Activated naive CD4-positive, alpha-beta T cell treated with anti-CD3 and anti-CD28 coated beads, Interleukin-2, amount 50 U/mL, for 24 hours (primary cell): Measurements from ENCODE around the gene UNC13B.

Source experiments
- H3K27ac Mint-ChIP-seq: one replicate; pipeline ENCODE4 v1.8.0; 2021; ENCODE audit warnings: mild to moderate bottlenecking, mixed read lengths
- H3K27me3 Mint-ChIP-seq: one replicate; pipeline ENCODE4 v1.8.0; 2021; ENCODE audit warnings: mixed read lengths
- H3K36me3 Mint-ChIP-seq: one replicate; pipeline ENCODE4 v1.8.0; 2021; ENCODE audit warnings: mixed read lengths
- H3K4me1 Mint-ChIP-seq: one replicate; pipeline ENCODE4 v1.8.0; 2021; ENCODE audit warnings: mixed read lengths
- H3K4me3 Mint-ChIP-seq: one replicate; pipeline ENCODE4 v1.8.0; 2021; ENCODE audit warnings: mild to moderate bottlenecking, mixed read lengths
- H3K9me3 Mint-ChIP-seq: one replicate; pipeline ENCODE4 v1.8.0; 2021; ENCODE audit warnings: mixed read lengths

Gene UNC13B

DNA sequence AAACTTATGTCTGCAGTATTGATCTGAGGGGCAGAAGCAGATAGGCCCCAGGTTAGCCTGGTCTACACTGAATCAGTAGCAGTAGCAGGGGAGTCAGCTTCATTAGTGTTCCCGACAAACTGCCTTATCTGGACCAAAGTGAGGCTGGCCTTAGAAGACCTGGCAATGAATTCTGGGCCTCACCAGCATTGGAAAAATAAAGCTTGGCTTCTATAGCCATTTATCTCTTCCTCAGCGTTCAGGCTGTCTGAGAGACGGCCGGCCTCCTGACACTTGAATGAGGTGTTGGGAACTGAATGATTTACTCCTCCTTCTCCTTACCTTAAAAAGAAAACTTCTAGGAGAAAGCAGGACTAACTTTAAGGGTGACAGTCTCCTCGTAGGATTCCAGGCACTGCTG lies 186.3 kb downstream of the UNC13B start:
- H3K9me3 Mint-ChIP-seq, result no peaks in the 10 kb centered on the region
- no peaks in the 10 kb centered on the region for H3K4me1 Mint-ChIP-seq
- no peaks in the 10 kb centered on the region for H3K36me3 Mint-ChIP-seq
- H3K27me3 Mint-ChIP-seq, result no peaks in the 10 kb centered on the region
- no peak overlapping the region for H3K27ac Mint-ChIP-seq
- no peak overlapping the region for H3K4me3 Mint-ChIP-seq

GRCh38 chr9:35349287-35349990 lies 187.6 kb downstream of the UNC13B start:
- Mint-ChIP-seq H3K9me3 (no peaks in the 10 kb centered on the region), H3K27me3 (no peaks in the 10 kb centered on the region), H3K4me3 (no peak overlapping the region), H3K27ac (no peak overlapping the region), H3K4me1 (no peaks in the 10 kb centered on the region), H3K36me3 (no peaks in the 10 kb centered on the region)

DNA sequence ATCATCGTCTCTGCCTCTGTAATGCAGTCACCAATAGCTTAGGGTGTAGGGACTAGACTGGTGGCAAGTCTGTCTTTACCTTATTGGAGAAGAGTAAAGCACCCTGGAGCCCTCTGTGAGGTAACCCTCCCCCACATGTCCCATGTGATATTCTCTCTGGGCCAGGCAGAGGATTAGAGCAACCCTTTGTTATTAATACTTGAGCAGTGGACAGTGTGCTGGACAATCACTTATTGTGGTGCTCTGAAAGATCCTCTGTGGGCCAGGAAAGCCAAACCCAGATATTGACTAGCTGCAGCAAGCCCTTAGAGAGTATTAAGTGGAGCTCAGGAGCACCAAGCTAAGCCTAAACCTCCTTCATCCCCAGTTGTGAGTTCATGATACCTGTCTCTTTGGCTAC lies 188.4 kb downstream of the UNC13B start:
- H3K36me3 Mint-ChIP-seq, result no peaks in the 10 kb centered on the region
- H3K4me1 Mint-ChIP-seq, result no peaks in the 10 kb centered on the region
- H3K27me3 Mint-ChIP-seq, result no peaks in the 10 kb centered on the region
- no peaks in the 10 kb centered on the region for H3K9me3 Mint-ChIP-seq
- no peak overlapping the region for H3K27ac Mint-ChIP-seq
- H3K4me3 Mint-ChIP-seq, result no peak overlapping the region

DNA sequence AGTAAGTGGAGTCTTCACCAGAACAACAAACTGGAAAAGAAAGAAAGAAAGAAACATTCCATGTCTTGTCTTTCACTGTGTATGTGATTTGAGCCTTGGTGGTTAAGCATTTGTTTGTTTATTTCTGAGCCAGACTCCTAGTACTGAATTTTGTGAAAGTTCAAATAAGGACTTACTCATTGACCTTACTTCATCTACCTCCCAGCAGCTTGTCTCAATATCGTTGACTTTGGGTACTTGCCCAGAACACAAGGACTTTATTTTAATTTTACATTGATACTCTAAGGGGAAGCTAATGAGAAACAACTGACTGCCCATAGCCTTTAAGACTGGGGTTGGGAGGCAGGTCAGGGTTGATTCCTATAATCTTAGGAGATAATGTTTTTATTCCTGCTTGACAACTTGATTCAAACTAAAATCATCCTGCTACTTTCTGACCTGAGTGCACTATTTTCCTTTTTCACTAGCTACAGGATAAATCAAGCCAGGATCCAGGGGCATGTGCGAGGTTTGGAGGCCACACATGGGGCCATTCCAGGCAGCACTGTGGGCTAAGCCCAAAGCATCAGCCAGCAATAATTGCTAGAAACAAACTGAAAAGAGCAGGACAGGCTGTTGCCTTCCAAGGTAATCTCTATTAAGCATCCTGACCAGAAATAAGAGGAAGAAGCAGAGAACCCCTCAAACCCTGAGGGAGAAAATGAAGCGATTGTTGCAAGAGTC lies 189.2 kb downstream of the UNC13B start:
- Mint-ChIP-seq H3K9me3 (no peaks in the 10 kb centered on the region), H3K36me3 (no peaks in the 10 kb centered on the region), H3K4me3 (no peak overlapping the region), H3K27ac (no peak overlapping the region), H3K27me3 (no peaks in the 10 kb centered on the region), H3K4me1 (no peaks in the 10 kb centered on the region)

DNA sequence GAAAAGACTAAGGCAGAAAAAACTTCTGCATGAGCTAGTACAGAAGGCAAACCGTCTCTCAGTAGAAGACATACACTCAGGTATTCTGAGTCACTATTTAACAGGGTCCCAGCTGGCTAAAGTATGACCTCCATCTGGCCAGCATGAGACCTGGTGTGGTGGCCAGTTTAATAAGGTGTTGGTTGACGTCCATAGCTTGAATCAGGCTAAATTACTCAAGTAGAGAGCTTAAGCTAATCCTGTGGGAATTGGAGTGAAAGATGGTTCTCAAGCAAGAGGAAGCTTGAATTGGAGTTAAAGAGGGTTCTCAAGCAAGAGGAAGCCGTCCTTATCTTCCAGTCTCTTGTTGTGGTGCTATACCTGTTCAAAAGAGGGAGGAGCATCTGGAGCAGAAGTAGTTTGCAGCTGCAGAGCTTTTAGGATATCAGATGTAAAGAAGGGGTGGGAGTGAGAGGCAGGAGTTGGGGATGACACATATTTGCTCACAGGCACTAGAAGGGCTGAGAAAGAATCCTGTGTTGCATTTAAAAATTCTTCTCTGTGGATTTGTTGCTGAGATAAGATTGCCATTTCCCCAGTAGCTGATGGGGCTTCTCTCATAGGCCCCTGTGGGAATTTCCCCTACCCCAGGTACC lies 192.0 kb downstream of the UNC13B start:
- Mint-ChIP-seq H3K4me1 (no peaks in the 10 kb centered on the region), H3K36me3 (no peaks in the 10 kb centered on the region), H3K27me3 (no peaks in the 10 kb centered on the region), H3K4me3 (no peak overlapping the region), H3K9me3 (no peaks in the 10 kb centered on the region), H3K27ac (no peak overlapping the region)

DNA sequence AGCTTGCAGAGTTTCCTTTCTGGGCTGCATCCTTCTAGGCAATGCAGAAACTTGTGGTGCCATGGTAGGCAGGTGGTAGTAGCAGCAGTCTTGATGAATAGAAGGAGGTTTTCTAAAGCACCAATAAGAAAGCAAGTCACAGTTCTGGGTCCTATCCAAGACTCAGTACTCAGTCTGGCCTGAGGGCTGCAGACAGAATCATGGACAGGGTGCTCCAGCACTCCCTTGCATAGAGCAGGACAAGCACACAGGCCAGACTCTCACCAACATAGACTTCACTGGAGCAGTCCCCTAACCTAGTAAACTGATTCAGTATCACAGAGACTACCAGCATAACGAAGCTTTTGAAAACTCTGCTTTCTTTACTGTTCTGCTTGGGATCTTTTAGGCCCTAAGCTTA lies 194.1 kb downstream of the UNC13B start:
- Mint-ChIP-seq H3K4me3 (no peak overlapping the region), H3K9me3 (no peaks in the 10 kb centered on the region), H3K27ac (no peak overlapping the region), H3K36me3 (no peaks in the 10 kb centered on the region), H3K4me1 (no peaks in the 10 kb centered on the region), H3K27me3 (no peaks in the 10 kb centered on the region)

GRCh38 chr9:35357116-35357515 lies 195.3 kb downstream of the UNC13B start:
- H3K27me3 Mint-ChIP-seq, result no peaks in the 10 kb centered on the region
- H3K36me3 Mint-ChIP-seq, result no peaks in the 10 kb centered on the region
- no peak overlapping the region for H3K4me3 Mint-ChIP-seq
- H3K9me3 Mint-ChIP-seq, result no peaks in the 10 kb centered on the region
- H3K27ac Mint-ChIP-seq, result no peak overlapping the region
- no peaks in the 10 kb centered on the region for H3K4me1 Mint-ChIP-seq

DNA sequence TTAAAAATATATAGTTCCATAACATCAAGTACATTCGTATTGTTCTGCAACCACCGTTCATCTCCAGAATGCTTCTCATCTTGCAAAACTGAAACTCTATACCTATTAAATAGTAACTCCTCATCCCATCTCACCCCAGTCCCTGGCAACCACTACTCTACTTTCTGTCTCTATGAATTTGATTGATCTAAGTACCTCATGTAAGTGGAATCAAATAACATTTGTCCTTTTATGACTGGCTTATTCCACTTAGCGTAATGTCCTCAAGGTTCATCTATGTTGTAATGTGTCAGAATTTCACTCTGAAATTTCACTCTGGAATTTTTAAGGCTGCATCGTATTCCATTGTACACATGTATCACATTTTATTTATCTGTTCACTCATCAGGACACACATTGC lies 196.0 kb downstream of the UNC13B start:
- H3K36me3 Mint-ChIP-seq, result no peaks in the 10 kb centered on the region
- no peaks in the 10 kb centered on the region for H3K4me1 Mint-ChIP-seq
- H3K27ac Mint-ChIP-seq, result no peak overlapping the region
- H3K4me3 Mint-ChIP-seq, result no peak overlapping the region
- H3K27me3 Mint-ChIP-seq, result no peaks in the 10 kb centered on the region
- no peaks in the 10 kb centered on the region for H3K9me3 Mint-ChIP-seq

- peaks cover 4% of the 10 kb centered on the region for H3K4me1 Mint-ChIP-seq
- no peak overlapping the region for H3K27ac Mint-ChIP-seq
- no peaks in the 10 kb centered on the region for H3K36me3 Mint-ChIP-seq
- H3K4me3 Mint-ChIP-seq, result no peak overlapping the region
- no peaks in the 10 kb centered on the region for H3K27me3 Mint-ChIP-seq
- no peaks in the 10 kb centered on the region for H3K9me3 Mint-ChIP-seq
These were observed 203.2 kb downstream of the UNC13B start for GRCh38 chr9:35364817-35365585.

DNA sequence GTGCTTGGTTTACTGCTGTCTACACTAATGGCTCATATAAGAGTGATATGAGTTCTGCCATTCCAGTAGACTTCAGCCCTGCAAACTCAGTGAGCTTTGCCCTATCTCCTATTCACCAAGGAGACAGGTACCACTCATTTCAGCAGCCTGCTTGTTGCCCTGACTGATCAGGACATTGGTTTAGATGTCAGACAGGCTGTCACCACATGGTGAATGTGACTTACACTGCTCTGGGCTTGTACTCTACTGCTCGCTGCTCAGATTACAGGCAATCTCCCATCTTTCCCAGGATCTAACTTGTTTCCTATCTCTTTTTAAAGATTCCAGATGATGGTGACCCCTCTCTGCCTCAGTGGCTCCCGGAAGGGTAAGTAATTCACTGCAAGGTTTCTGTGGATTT lies 204.8 kb downstream of the UNC13B start:
- Mint-ChIP-seq H3K4me1 (peaks cover 4% of the 10 kb centered on the region), H3K9me3 (no peaks in the 10 kb centered on the region), H3K27ac (no peak overlapping the region), H3K27me3 (no peaks in the 10 kb centered on the region), H3K36me3 (peaks cover 2% of the 10 kb centered on the region), H3K4me3 (no peak overlapping the region)

DNA sequence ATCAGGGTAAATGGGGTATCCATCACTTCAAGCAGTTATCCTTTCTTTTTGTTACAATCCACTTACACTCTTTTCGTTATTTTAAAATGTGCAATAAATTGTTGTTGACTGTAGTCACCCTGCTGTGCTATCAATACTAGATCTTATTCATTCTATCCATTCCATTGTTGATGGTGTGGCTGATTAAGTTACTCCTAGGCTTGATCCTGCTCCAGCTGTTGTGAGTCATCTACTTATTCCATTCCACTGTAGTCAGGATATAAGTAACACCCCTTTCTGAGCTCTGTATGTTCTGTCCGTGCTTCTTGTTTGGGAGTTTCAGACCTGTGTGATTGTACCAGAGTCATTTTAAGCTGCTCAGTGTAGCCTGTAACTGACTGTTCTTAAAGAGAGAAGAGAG lies 205.6 kb downstream of the UNC13B start:
- no peak overlapping the region for H3K27ac Mint-ChIP-seq
- no peaks in the 10 kb centered on the region for H3K9me3 Mint-ChIP-seq
- no peaks in the 10 kb centered on the region for H3K27me3 Mint-ChIP-seq
- H3K4me1 Mint-ChIP-seq, result peaks cover 4% of the 10 kb centered on the region
- H3K4me3 Mint-ChIP-seq, result no peak overlapping the region
- H3K36me3 Mint-ChIP-seq, result peaks cover 2% of the 10 kb centered on the region

GRCh38 chr9:35370241-35370640 lies 208.4 kb downstream of the UNC13B start:
- H3K36me3 Mint-ChIP-seq, result peaks cover 2% of the 10 kb centered on the region
- no peaks in the 10 kb centered on the region for H3K4me1 Mint-ChIP-seq
- no peak overlapping the region for H3K27ac Mint-ChIP-seq
- no peak overlapping the region for H3K4me3 Mint-ChIP-seq
- H3K9me3 Mint-ChIP-seq, result no peaks in the 10 kb centered on the region
- H3K27me3 Mint-ChIP-seq, result no peaks in the 10 kb centered on the region

GRCh38 chr9:35374436-35374835 lies 212.6 kb downstream of the UNC13B start:
- no peak overlapping the region for H3K27ac Mint-ChIP-seq
- no peaks in the 10 kb centered on the region for H3K4me1 Mint-ChIP-seq
- H3K4me3 Mint-ChIP-seq, result no peak overlapping the region
- no peaks in the 10 kb centered on the region for H3K27me3 Mint-ChIP-seq
- peaks cover 2% of the 10 kb centered on the region for H3K36me3 Mint-ChIP-seq
- no peaks in the 10 kb centered on the region for H3K9me3 Mint-ChIP-seq

- Mint-ChIP-seq H3K4me3 (no peak overlapping the region), H3K27ac (no peak overlapping the region), H3K36me3 (peaks cover 2% of the 10 kb centered on the region), H3K9me3 (no peaks in the 10 kb centered on the region), H3K4me1 (no peaks in the 10 kb centered on the region), H3K27me3 (no peaks in the 10 kb centered on the region)
These were observed 213.1 kb downstream of the UNC13B start for GRCh38 chr9:35374910-35375309.

- Mint-ChIP-seq H3K4me1 (no peaks in the 10 kb centered on the region), H3K4me3 (no peak overlapping the region), H3K36me3 (no peaks in the 10 kb centered on the region), H3K27ac (no peak overlapping the region), H3K27me3 (no peaks in the 10 kb centered on the region), H3K9me3 (no peaks in the 10 kb centered on the region)
These were observed 218.2 kb downstream of the UNC13B start for GRCh38 chr9:35380039-35380438.

DNA sequence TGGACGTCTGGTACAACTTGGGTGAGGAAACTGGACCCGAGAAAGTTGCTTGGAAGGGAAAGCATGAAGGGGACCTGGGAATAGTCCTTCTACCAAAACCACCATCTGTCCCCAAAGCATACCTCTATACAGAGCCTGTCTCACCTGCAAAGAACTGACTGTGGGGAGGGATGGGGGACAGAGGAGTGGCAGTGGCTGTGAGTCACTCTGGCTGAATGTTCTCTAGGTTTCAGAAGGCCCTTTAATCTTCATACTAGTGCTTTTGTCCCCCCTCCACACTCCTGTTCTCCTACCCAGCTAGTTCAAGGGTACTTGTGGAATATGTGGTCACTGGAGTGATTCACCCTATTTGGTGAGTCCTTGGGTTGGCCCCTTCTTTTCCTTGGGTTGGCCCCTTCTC lies 218.8 kb downstream of the UNC13B start:
- no peaks in the 10 kb centered on the region for H3K9me3 Mint-ChIP-seq
- H3K4me1 Mint-ChIP-seq, result no peaks in the 10 kb centered on the region
- H3K36me3 Mint-ChIP-seq, result no peaks in the 10 kb centered on the region
- no peak overlapping the region for H3K27ac Mint-ChIP-seq
- no peaks in the 10 kb centered on the region for H3K27me3 Mint-ChIP-seq
- no peak overlapping the region for H3K4me3 Mint-ChIP-seq
